Measurements from ENCODE around the gene ESAM. TPM values are rescaled to one million over a fixed set of nuclear protein-coding genes. Genes with fewer than 3 reads are reported as not detected.

ESAM gene
- total and polyA plus RNA-seq, 8 donors = 103 to 139 (median 120) TPM

DNA sequence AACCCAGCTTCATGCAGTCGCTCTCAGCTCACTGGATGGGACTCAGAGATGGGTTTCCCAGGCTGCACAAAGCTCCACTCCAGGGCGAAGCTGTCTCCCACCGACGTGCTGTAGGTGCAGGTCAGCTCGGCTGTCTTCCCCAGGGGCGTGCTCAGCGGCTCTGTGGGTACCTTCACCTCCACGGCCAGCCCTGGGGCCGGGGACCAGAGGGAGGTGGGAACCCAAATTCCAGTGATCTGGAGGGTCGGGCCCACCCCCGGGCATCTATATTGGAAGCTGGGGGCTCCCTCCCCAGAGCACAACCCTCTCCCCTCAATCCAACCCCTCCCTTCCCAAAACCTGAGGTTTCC lies 10.7 kb downstream of the ESAM start:
- intact Hi-C loops (cut with DNase I) = loop anchor here in 1 of 2 donors (10.0 kb wide), 1 partner anchor 77 kb away; the partner anchor contains the start of genes SIAE and SPA17
- ATAC-seq (no peak), DNase-seq (peak in 1 of 4 donors; percentile 75)
- H3K9me3 ChIP-seq = no peaks in the 10 kb centered on the region
- peak overlapping the region in 1 of 2 donors; percentile 27 for H3K4me3 ChIP-seq
- peaks cover 5 to 40% of the 10 kb centered on the region in 2 donors for H3K27me3 ChIP-seq
- H3K36me3 ChIP-seq = peaks cover 0 to 11% of the 10 kb centered on the region in 2 donors
- TF ChIP-seq, protein P1, sequence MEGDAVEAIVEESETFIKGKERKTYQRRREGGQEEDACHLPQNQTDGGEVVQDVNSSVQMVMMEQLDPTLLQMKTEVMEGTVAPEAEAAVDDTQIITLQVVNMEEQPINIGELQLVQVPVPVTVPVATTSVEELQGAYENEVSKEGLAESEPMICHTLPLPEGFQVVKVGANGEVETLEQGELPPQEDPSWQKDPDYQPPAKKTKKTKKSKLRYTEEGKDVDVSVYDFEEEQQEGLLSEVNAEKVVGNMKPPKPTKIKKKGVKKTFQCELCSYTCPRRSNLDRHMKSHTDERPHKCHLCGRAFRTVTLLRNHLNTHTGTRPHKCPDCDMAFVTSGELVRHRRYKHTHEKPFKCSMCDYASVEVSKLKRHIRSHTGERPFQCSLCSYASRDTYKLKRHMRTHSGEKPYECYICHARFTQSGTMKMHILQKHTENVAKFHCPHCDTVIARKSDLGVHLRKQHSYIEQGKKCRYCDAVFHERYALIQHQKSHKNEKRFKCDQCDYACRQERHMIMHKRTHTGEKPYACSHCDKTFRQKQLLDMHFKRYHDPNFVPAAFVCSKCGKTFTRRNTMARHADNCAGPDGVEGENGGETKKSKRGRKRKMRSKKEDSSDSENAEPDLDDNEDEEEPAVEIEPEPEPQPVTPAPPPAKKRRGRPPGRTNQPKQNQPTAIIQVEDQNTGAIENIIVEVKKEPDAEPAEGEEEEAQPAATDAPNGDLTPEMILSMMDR (IDR thresholded peaks at IDR 0.05) = no peak
- peaks cover 31 to 89% of the 10 kb centered on the region in 2 donors for H3K4me1 ChIP-seq
- H3K27ac ChIP-seq = peak overlapping the region; percentile 53 to 75

DNA sequence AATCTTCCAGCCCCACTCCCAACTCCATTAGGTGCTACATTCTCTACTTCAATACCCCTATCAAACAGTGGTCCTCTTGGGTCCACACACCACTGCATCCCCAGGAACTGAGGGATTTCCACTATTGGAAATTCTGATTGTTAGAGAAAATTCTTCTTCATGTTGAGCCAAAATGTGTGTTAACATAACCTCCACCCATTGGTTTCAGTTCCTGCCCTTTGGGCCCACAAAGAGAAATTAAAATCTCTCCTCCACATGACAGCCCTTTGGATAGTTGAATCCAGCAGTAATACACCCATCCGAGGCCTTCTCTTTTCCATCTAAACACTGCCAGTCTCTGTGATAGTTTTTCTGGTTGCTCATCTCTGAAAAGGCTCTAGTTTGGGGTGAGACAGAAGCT lies 12.2 kb downstream of the ESAM start:
- Histone ChIP-seq H3K36me3 (peaks cover 0 to 10% of the 10 kb centered on the region in 2 donors), H3K4me3 (no peak overlapping the region), H3K27ac (no peak overlapping the region), H3K9me3 (no peaks in the 10 kb centered on the region), H3K4me1 (peaks cover 32 to 92% of the 10 kb centered on the region in 2 donors), H3K27me3 (peaks cover 5 to 51% of the 10 kb centered on the region in 2 donors)
- no peak for ATAC-seq
- DNase-seq = no peak
- intact Hi-C loops (cut with DNase I) = loop anchor here in 1 of 2 donors (10.0 kb wide), 1 partner anchor 75 kb away; the partner anchor contains the start of genes SIAE and SPA17
- TF ChIP-seq, protein P1 (IDR thresholded peaks at IDR 0.05) = no peak

DNA sequence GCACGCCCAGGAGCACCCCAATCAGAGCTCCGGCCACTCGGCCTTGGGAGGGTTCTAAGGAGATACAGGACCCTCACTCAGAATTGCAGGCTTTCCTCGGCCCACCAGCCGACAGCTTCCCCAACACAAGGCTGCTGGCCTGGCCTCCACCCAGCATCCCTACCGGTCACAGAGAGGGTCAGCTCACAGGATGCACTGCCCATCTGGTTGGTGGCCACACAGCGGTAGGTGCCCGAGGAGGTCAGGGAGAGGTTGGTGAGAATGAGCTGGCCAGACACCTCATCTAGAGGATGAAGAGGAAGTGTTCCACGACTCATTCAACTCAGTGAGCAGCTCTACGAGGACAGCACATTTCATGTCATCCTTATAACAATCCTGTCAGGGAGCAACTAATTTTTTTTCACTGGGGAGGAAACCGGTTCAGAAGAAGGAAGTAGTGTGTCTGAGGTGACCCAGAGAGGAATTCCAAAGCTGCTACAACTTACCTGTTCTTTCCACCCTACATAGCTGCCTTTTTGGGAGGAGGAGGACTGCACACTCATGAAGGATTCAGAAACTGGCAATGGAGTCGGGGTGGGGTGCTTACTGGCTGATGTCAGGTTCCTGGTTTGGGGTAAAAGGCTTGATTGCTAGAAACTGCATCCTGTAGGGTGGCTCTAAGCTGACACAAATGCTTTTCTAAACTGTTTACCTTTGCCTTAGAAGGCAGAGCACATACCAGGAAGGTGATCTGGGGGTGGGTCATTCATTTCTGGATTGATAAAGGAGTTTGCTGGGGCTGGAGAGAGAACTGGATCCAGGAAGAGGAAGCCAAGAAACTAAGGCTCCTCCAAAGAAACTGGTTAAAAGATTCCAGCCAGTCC lies 13.4 kb downstream of the ESAM start:
- Histone ChIP-seq H3K4me1 (peaks cover 32 to 85% of the 10 kb centered on the region in 2 donors), H3K9me3 (no peaks in the 10 kb centered on the region), H3K36me3 (no peaks in the 10 kb centered on the region), H3K4me3 (no peak overlapping the region), H3K27ac (peak overlapping the region; percentile 39 to 82), H3K27me3 (peaks cover 5 to 52% of the 10 kb centered on the region in 2 donors)
- TF ChIP-seq, protein P1 (IDR thresholded peaks at IDR 0.05) = no peak
- no peak for ATAC-seq
- intact Hi-C loops (cut with DNase I) = no loop called here
- peak in 1 of 4 donors; percentile 72 for DNase-seq

DNA sequence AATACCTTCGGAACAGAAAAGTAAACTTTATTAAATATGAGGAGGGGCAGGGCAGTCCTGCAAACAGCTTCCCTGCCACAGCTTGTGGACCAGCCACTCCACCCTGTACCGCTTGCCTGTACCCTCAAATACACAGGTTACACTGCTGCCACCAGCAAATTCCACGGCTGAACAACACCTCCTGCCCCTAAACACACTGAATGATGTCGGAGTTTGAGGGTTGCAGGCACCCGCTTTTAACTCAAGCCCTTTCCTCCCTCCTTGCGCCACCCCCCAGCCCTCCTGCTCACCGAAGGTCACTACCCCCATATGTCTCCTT lies 14.0 kb downstream of the ESAM start:
- H3K9me3 ChIP-seq = no peaks in the 10 kb centered on the region
- no peak overlapping the region for H3K4me3 ChIP-seq
- peaks cover 32 to 78% of the 10 kb centered on the region in 2 donors for H3K4me1 ChIP-seq
- intact Hi-C loops (cut with DNase I) = no loop called here
- no peak for DNase-seq
- TF ChIP-seq, protein P1 (IDR thresholded peaks at IDR 0.05) = no peak
- H3K27me3 ChIP-seq = peaks cover 5 to 52% of the 10 kb centered on the region in 2 donors
- peak overlapping the region; percentile 73 to 82 for H3K27ac ChIP-seq
- no peaks in the 10 kb centered on the region for H3K36me3 ChIP-seq
- peak; percentile 3 for ATAC-seq

DNA sequence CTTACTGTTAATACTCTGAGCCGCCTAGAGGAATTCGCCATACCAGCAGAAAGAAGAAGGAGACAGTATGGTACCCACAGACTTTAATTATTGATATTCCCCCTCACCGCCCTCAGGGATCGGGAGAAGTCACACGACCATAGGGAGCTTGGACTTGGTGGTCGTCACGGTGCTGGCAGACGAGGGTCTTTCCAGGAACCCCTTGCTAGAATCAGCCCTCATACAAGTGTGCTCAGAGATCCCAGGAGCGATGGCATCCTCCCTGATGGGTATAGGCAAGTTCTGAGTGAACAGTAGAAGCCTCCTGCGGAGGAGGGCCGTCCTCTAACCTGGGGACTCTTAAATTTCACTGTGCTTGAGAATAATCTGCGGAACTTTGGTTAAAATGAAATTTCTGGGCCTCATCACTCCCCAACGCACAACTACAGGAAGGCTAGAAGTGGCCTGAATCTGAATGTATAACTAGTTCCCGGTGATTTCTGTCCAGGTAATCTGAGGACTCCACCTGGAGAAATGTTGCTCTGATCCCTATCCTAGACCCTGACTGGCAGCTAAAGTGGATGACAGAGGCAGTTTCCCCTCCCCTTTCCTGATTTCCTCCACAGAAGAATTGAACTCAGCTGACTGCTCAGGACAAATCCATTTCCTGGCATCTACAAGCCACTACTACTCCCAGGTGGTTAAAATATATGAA lies 14.5 kb downstream of the ESAM start:
- intact Hi-C loops (cut with DNase I) = no loop called here
- H3K9me3 ChIP-seq = no peaks in the 10 kb centered on the region
- H3K4me1 ChIP-seq = peaks cover 28 to 73% of the 10 kb centered on the region in 2 donors
- peak; percentile 12 for ATAC-seq
- DNase-seq = no peak
- TF ChIP-seq, protein P1 (IDR thresholded peaks at IDR 0.05) = no peak
- H3K4me3 ChIP-seq = no peak overlapping the region
- no peaks in the 10 kb centered on the region for H3K36me3 ChIP-seq
- H3K27ac ChIP-seq = peak overlapping the region; percentile 73 to 82
- peaks cover 5 to 52% of the 10 kb centered on the region in 2 donors for H3K27me3 ChIP-seq
